ENCODE results near the gene CDC42BPB.

DNA sequence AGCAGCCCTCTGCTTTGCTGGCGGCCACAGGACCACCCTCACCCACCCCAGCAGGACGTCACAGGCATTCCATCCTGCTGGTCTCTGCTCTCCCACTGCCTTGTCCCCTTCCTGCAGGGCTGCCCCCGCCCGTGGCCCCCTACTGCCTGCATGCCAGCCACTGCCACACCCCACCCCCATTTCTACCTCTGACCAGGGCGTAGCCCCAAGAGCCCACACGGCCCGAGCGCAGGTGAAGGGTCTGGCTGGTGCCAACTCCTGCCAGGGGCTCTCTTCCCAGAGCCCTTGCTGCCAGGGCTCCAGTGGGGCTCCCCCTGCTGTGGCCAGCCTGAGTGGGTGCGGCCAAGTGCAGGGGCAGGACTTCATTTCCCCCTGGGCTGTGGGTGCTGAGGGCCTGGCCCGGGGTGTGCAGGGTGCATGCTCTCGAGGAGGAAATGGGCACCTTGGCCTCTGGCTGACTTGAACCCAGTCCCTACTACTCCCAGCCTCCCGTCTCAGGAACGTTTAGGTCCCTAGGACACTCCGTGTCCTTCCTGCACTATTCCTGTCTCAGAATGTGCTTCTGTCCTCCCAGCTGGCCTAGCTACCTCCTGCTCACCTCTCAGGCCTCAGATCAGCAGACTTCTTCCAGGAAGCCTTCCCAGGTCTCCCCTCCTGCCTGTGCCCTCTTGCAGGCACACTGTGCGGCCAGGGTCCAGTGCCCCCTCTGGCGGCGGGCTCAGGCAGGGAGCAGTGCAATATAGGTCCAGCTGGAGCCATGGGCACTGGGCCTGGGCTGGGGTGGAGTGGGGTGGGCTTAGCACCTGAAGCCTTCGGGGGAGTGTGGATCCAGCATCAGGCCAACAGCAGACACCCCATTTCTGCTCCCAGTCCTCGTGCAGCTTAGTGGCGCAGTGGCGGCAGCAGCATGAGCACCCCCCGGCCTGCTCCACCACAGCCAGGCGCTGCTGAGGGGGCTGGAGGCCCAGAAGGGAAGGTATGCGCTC, 28.1 kb upstream of the CDC42BPB start:
- TF ChIP-seq POLR2A (IDR thresholded peaks at IDR 0.05) (no peak), EP300 (IDR thresholded peaks at IDR 0.05) (no peak), POLR2AphosphoS5 (IDR thresholded peaks at IDR 0.05) (no peak)
- TF ChIP-seq, protein P1, sequence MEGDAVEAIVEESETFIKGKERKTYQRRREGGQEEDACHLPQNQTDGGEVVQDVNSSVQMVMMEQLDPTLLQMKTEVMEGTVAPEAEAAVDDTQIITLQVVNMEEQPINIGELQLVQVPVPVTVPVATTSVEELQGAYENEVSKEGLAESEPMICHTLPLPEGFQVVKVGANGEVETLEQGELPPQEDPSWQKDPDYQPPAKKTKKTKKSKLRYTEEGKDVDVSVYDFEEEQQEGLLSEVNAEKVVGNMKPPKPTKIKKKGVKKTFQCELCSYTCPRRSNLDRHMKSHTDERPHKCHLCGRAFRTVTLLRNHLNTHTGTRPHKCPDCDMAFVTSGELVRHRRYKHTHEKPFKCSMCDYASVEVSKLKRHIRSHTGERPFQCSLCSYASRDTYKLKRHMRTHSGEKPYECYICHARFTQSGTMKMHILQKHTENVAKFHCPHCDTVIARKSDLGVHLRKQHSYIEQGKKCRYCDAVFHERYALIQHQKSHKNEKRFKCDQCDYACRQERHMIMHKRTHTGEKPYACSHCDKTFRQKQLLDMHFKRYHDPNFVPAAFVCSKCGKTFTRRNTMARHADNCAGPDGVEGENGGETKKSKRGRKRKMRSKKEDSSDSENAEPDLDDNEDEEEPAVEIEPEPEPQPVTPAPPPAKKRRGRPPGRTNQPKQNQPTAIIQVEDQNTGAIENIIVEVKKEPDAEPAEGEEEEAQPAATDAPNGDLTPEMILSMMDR (IDR thresholded peaks at IDR 0.05): no peak

All from upper lobe of left lung (tissue), 4 donors.